ENCODE data around the gene ZBTB49.
"Not testable (repeated sequence)": the region's sequence is repeated elsewhere in the genome, so short reads cannot be mapped to it uniquely, and the experiment has no call there.

GRCh38 chr4:4257705-4258104 is 32.3 kb upstream of the ZBTB49 start:
- not testable (repeated sequence) for TF ChIP-seq CTCF (IDR thresholded peaks at IDR 0.05); EZH2 (IDR thresholded peaks at IDR 0.05; ENCODE audit: borderline replicate concordance, insufficient read depth, low read depth, low read length, poor library complexity, severe bottlenecking)
